ENCODE data around the gene ANKS3.

Gene ANKS3

DNA sequence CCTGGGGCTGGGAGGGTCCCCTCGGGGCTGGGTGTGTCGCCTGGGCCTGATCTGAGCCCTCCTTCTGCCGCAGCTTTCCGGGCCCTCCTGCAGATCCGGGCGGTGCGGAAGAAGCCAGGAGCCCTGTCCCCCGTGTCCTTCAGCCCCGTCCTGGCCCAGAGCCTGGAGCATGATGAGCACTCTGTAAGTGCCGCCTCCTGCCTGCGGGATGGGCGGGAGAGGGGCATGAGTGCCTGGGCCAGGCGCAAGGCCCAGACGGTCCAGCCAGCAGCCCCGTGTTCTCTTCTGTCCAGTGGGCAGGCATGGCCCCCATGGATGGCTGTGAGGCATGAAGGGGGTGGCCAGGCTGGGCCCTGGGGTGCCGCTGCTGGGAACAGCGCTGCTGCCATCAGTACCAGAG lies 56.7 kb downstream of the ANKS3 start:
- Histone ChIP-seq H3K4me1 (ENCODE audit: control insufficient read depth, insufficient read depth, low read length) (no peaks in the 10 kb centered on the region), H3K27ac (ENCODE audit: extremely low read depth, low read depth, low read length) (no peak overlapping the region), H3K36me3 (ENCODE audit: control insufficient read depth in 2 of 2, insufficient read depth in 1 of 2, low read length in 2 of 2) (peaks cover 5 to 66% of the 10 kb centered on the region in 2 experiments; a peak in 2 of 3 replicates), H3K9me3 (ENCODE audit: control insufficient read depth, insufficient read depth, low read depth, low read length) (no peaks in the 10 kb centered on the region), H3K4me3 (ENCODE audit: low read depth, low read length) (no peak overlapping the region)
- ChIA-PET POLR2A (no interaction called here), CTCF (no interaction called here)
- TF ChIP-seq ZNF777 (tag by site-specific recombination; IDR thresholded peaks at IDR 0.05; ENCODE audit: borderline replicate concordance) (no peak), ZFP37 (tag by site-specific recombination; IDR thresholded peaks at IDR 0.05) (no peak), SETDB1 (IDR thresholded peaks at IDR 0.05; ENCODE audit: insufficient read length, low read length) (no peak), TCF7L2 (IDR thresholded peaks at IDR 0.05; ENCODE audit: borderline replicate concordance, low read depth, low read length) (no peak), SP2 (tag by site-specific recombination; IDR thresholded peaks at IDR 0.05) (no peak), IKZF3 (tag by site-specific recombination; IDR thresholded peaks at IDR 0.05) (no peak)
- TF ChIP-seq, protein P1, sequence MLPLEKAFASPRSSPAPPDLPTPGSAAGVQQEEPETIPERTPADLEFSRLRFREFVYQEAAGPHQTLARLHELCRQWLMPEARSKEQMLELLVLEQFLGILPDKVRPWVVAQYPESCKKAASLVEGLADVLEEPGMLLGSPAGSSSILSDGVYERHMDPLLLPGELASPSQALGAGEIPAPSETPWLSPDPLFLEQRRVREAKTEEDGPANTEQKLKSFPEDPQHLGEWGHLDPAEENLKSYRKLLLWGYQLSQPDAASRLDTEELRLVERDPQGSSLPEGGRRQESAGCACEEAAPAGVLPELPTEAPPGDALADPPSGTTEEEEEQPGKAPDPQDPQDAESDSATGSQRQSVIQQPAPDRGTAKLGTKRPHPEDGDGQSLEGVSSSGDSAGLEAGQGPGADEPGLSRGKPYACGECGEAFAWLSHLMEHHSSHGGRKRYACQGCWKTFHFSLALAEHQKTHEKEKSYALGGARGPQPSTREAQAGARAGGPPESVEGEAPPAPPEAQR (tag by site-specific recombination; IDR thresholded peaks at IDR 0.05), result no peak
- TF ChIP-seq, protein P2, sequence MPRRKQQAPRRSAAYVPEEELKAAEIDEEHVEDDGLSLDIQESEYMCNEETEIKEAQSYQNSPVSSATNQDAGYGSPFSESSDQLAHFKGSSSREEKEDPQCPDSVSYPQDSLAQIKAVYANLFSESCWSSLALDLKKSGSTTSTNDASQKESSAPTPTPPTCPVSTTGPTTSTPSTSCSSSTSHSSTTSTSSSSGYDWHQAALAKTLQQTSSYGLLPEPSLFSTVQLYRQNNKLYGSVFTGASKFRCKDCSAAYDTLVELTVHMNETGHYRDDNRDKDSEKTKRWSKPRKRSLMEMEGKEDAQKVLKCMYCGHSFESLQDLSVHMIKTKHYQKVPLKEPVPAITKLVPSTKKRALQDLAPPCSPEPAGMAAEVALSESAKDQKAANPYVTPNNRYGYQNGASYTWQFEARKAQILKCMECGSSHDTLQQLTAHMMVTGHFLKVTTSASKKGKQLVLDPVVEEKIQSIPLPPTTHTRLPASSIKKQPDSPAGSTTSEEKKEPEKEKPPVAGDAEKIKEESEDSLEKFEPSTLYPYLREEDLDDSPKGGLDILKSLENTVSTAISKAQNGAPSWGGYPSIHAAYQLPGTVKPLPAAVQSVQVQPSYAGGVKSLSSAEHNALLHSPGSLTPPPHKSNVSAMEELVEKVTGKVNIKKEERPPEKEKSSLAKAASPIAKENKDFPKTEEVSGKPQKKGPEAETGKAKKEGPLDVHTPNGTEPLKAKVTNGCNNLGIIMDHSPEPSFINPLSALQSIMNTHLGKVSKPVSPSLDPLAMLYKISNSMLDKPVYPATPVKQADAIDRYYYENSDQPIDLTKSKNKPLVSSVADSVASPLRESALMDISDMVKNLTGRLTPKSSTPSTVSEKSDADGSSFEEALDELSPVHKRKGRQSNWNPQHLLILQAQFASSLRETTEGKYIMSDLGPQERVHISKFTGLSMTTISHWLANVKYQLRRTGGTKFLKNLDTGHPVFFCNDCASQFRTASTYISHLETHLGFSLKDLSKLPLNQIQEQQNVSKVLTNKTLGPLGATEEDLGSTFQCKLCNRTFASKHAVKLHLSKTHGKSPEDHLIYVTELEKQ (tag by site-specific recombination; IDR thresholded peaks at IDR 0.05; ENCODE audit: borderline replicate concordance), result no peak
- TF ChIP-seq, protein P3, sequence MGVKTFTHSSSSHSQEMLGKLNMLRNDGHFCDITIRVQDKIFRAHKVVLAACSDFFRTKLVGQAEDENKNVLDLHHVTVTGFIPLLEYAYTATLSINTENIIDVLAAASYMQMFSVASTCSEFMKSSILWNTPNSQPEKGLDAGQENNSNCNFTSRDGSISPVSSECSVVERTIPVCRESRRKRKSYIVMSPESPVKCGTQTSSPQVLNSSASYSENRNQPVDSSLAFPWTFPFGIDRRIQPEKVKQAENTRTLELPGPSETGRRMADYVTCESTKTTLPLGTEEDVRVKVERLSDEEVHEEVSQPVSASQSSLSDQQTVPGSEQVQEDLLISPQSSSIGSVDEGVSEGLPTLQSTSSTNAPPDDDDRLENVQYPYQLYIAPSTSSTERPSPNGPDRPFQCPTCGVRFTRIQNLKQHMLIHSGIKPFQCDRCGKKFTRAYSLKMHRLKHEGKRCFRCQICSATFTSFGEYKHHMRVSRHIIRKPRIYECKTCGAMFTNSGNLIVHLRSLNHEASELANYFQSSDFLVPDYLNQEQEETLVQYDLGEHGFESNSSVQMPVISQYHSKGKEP (tag by site-specific recombination; IDR thresholded peaks at IDR 0.05), result no peak

DNA sequence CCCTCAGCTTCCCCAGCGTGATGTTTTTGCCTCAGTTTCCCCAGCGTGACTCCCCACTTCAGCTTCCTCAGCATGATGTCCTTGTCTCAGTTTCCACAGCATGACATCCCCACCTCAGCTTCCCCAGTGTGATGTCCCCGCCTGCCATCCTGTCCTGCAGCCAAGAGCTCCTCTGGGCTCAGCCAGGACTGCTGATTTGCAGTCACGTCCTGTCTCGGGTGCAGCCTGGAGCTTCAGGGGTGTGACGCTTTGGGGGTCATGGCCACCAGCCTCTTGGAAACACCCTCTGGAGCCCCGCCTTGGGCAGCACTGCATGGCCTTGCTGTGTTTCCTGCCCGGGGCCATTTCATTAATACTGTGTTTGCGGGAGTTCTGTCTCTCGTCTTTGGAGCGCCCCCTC lies 57.2 kb downstream of the ANKS3 start:
- no peak overlapping the region for H3K27ac ChIP-seq (ENCODE audit: extremely low read depth, low read depth, low read length)
- ChIA-PET CTCF (no interaction called here), POLR2A (no interaction called here)
- TF ChIP-seq, protein P4, sequence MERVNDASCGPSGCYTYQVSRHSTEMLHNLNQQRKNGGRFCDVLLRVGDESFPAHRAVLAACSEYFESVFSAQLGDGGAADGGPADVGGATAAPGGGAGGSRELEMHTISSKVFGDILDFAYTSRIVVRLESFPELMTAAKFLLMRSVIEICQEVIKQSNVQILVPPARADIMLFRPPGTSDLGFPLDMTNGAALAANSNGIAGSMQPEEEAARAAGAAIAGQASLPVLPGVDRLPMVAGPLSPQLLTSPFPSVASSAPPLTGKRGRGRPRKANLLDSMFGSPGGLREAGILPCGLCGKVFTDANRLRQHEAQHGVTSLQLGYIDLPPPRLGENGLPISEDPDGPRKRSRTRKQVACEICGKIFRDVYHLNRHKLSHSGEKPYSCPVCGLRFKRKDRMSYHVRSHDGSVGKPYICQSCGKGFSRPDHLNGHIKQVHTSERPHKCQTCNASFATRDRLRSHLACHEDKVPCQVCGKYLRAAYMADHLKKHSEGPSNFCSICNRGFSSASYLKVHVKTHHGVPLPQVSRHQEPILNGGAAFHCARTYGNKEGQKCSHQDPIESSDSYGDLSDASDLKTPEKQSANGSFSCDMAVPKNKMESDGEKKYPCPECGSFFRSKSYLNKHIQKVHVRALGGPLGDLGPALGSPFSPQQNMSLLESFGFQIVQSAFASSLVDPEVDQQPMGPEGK (tag by site-specific recombination; IDR thresholded peaks at IDR 0.05), result no peak
- no peak for TF ChIP-seq ZNF529 (tag by site-specific recombination; IDR thresholded peaks at IDR 0.05; ENCODE audit: insufficient replicate concordance)
- TF ChIP-seq ZFP41 (tag by site-specific recombination; IDR thresholded peaks at IDR 0.05; ENCODE audit: borderline replicate concordance), result no peak
- TF ChIP-seq ZNF354C (tag by site-specific recombination; IDR thresholded peaks at IDR 0.05; ENCODE audit: borderline replicate concordance, low read depth), result no peak
- TF ChIP-seq, protein P5, sequence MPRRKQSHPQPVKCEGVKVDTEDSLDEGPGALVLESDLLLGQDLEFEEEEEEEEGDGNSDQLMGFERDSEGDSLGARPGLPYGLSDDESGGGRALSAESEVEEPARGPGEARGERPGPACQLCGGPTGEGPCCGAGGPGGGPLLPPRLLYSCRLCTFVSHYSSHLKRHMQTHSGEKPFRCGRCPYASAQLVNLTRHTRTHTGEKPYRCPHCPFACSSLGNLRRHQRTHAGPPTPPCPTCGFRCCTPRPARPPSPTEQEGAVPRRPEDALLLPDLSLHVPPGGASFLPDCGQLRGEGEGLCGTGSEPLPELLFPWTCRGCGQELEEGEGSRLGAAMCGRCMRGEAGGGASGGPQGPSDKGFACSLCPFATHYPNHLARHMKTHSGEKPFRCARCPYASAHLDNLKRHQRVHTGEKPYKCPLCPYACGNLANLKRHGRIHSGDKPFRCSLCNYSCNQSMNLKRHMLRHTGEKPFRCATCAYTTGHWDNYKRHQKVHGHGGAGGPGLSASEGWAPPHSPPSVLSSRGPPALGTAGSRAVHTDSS (tag by site-specific recombination; IDR thresholded peaks at IDR 0.05), result no peak
- TF ChIP-seq ZNF747 (tag by site-specific recombination; IDR thresholded peaks at IDR 0.05), result no peak
- TF ChIP-seq, protein P6, sequence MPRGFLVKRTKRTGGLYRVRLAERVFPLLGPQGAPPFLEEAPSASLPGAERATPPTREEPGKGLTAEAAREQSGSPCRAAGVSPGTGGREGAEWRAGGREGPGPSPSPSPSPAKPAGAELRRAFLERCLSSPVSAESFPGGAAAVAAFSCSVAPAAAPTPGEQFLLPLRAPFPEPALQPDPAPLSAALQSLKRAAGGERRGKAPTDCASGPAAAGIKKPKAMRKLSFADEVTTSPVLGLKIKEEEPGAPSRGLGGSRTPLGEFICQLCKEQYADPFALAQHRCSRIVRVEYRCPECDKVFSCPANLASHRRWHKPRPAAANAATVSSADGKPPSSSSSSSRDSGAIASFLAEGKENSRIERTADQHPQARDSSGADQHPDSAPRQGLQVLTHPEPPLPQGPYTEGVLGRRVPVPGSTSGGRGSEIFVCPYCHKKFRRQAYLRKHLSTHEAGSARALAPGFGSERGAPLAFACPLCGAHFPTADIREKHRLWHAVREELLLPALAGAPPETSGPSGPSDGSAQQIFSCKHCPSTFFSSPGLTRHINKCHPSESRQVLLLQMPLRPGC (tag by site-specific recombination; IDR thresholded peaks at IDR 0.05), result no peak
- TF ChIP-seq ZNF132 (tag by site-specific recombination; IDR thresholded peaks at IDR 0.05; ENCODE audit: borderline replicate concordance), result no peak
- no peak for TF ChIP-seq ZNF658 (tag by site-specific recombination; IDR thresholded peaks at IDR 0.05)
- no peak for TF ChIP-seq BCL11B (tag by site-specific recombination; IDR thresholded peaks at IDR 0.05; ENCODE audit: low read depth)
- TF ChIP-seq SETDB1 (IDR thresholded peaks at IDR 0.05; ENCODE audit: insufficient read length, low read length), result no peak
- no peak for TF ChIP-seq ZNF292 (tag by site-specific recombination; IDR thresholded peaks at IDR 0.05; ENCODE audit: borderline replicate concordance, low read depth)
- no peak for TF ChIP-seq GLI2 (tag by site-specific recombination; IDR thresholded peaks at IDR 0.05; ENCODE audit: borderline replicate concordance, low read depth)
- TF ChIP-seq HOXD13 (CRISPR knock-in tag; IDR thresholded peaks at IDR 0.05; ENCODE audit: borderline replicate concordance), result no peak
- no peak for TF ChIP-seq GLIS2 (tag by site-specific recombination; IDR thresholded peaks at IDR 0.05)
- H3K36me3 ChIP-seq (ENCODE audit: control insufficient read depth in 2 of 2, insufficient read depth in 1 of 2, low read length in 2 of 2), result peaks cover 5 to 64% of the 10 kb centered on the region in 2 experiments; a peak in 2 of 3 replicates
- no peaks in the 10 kb centered on the region for H3K4me1 ChIP-seq (ENCODE audit: control insufficient read depth, insufficient read depth, low read length)
- H3K9me3 ChIP-seq (ENCODE audit: control insufficient read depth, insufficient read depth, low read depth, low read length), result no peaks in the 10 kb centered on the region
- no peak overlapping the region for H3K4me3 ChIP-seq (ENCODE audit: low read depth, low read length)
